Measurements from ENCODE around the gene PDHB.
"Not testable (repeated sequence)": the region's sequence is repeated elsewhere in the genome, so short reads cannot be mapped to it uniquely, and the experiment has no call there.

The PDHB gene

DNA sequence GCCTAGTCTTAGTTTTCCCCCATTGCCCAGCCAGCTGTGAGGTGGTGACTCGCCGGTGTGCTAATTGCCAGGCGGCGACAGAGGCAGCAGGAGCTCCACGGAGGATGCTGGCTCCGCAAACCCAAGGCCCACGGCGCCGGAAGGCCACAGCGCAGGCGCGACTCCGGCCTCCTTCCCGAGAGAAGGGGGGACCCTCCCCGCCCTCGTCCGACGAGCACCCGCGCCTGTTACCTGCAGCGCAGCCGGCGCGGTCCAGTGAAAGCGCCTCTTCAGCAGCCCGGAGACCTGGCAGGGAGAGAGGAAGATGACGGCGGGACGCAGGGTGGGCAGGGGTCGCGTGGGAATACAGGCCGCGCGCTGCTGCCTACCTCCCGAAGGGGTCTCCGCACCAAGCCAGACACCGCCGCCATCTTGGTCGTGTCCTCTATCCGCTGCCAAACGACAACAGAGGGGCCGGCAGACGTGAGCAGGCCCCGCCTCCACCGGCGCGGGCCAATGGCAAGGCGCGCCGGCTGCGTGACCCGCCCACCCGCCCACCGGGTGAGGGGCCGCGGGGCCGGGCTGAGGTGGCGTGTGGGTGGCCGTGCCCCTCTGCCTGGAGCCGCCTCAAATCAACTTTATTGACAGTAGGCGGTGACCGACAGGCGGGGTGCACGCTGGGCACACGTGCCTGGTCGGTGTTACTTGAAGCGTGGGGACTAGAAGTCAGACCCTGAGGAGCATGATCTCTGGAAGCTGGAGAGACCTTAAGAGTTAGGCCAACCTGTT, at the start of gene PDHB:
PDHB (minus strand) TSS at position 433 of the 768 bp plus-strand sequence; CDS start at position 410, 23 bp downstream.
- DNase-seq (ENCODE audit: low read depth): peak; percentile 87

DNA sequence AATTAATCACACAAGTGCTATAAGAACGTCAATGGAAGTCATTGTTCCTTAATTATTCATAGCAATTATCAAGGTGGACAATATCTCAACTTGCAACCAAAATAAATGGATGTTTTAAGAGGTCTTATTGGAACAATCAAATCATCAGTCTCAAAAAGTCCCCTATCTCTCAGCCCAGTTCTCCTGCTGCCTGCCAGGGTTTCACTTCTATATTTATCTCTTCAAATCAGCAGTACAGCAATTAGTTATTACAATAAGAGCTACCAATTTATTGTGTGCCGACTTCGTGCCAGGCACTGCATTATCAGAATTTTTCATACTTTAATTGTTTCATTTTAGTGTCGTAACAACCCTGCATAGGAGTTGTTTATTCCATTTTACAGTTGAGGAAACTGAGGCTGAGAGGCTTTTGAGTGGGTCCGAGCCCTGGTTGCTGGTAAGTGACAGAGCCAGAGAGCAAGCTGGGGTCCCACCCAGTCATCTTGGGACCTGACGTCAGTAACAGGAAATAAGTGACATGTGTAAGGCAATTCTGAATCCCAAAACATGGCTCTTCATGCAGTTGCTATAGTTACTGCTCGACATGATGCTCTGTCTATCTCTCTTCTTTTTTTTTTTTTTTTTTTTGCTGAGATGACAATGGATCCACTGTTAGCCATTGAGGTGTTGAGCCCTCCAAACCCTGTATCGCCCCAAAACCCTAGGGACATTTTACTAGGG, 49.4 kb upstream of the PDHB start:
- DNase-seq (ENCODE audit: low read depth): no peak

DNA sequence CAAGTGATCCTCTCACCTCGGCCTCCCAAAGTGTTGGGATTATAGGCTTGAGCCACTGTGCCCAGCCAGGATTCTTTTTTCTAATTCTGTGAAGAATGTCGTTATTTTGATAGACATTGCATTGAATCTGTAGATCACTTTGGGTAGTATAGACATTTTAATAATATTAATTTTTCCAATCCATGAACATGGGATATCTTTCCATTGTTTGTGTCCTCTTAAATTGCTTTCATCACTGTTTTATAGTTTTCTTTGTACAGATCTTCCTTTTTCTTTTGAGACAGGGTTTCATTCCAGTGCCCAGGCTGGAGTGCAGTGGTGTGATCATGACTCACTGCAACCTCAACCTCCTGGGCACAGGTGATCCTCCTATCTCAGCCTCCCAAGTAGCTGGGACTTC, 46.7 kb upstream of the PDHB start:
- no peak for DNase-seq (ENCODE audit: low read depth)

DNA sequence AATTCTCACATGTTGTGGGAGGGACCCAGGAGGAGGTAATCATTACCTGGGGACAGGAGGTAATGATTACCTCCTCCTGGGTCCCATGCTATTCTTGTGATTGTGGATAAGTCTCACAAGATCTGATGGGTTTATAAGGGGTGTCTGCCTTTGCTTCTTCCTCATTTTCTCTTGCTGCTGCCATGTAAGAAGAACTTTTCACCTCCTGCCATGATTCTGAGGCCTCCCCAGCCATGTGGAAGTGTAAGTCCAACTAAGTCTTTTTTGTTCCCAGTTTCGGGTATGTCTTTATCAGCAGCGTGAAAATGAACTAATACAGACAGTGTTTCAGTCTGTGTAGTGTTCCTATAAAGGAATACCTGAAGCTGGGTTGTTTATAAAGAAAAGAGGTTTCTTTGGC, 45.1 kb upstream of the PDHB start:
- no peak for DNase-seq (ENCODE audit: low read depth)

DNA sequence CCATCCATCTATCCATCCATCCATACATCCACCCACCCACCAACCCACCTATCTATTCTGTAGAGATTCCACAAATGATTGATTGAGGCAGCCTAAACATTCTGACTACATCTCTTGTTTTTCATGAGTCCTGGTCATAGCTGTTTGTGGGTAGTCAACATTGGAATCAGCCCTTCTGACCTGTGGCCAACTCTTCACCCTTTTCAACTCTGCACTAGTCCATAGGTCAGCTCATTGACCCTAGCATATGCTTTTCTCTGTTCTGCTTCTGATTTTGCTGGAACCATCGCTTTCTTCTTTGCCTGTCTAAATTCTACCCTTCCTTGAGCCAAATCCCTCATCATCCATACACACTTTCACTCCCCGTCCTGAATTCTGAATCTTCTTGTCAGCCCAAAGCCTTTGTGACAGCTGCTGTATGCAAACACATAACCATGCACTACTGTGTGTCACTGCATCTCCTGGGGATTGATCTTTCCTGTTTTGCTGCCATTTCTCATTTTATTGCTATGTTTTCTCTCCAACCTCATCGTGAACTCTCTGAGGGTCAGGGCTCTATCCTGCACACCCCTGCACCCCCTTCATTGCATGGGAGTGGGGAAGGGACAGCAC, 41.4 kb upstream of the PDHB start:
- no peak for DNase-seq (ENCODE audit: low read depth)

DNA sequence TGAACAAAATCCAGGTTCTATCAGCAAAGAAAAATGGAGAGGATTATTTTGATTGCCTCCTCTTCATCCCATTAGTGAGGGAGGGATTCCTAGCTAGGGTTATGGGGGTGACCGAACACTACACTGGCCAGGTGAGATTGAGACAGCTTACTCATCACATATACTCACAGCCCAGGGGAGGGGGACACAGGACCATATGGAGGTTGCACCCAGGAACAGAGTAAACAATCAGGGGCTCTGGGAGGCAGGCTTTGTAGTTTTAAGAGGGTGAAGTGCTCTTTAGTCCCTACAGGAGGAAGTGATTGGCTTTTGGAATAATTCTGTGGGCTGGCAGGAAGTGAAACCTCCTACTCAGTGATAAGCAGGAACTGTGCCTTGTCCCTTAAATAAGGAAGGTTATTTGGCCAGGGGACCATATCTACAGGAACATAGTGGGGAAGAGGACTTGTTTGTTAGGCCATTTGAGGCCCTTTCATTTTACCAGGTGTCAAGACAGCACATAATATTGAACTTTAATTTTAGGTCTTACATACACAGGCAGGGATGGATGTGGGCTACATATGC, 40.8 kb upstream of the PDHB start:
- DNase-seq (ENCODE audit: low read depth): no peak

DNA sequence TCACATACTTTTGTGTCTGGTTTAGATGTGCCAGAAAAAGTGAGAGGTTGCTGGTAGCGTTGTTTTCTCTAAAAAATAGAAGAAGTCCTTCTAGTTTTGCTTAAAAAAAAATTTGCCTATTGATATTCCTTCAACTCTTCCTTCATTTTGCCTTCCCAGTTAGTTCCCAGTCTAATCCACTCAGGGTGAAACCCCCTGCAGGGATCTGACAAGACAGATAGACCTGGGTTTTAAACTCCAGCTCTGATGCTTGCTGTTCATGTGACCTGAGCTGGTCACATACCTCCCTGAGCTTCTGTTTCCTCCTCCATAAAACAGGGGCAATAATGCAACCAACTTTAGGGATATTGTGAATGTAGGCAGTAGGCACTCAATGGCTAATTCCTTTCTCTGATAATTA, 39.6 kb upstream of the PDHB start:
- DNase-seq (ENCODE audit: low read depth): no peak

DNA sequence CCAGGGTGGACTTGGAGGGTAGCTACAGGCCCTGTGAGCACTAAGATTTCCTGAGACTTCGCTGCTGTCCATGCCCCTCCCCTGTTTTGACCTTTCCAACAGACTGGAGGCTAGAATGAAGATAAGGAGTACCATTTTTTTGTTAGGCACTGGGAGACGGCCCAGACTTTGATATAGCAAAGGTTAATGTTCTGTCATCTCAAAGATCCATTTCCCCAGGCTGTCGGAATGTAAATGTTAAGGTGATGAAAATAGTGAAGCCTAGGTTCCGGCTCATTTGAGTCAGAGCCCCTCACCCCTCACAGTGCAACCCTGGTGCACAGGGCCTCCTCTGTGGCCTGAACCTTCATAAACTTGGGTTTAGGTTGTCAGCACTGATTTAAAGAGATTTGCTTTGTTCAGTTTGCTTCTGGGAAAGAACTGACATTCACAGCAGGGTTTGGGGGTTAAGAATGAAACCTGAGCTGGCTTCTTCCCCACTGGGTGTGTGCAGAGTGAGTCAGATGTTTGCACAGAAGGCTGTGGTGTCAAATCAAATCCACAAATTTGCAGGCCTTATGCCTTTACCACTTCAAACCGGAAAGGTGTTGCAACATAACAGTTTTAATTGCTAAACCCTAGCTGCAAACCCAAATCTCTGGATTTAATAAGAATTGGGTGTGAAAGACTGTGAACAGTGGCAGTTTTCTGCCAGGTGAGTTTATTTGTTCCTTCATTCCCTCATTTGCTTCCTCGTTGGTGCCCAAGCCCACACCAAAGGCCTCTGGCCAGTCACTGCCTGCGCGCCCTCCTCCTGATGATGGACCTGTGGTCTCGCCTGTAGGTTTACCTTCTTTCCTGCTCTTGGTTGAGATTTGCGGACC, 37.6 kb upstream of the PDHB start:
- DNase-seq (ENCODE audit: low read depth): peak; percentile 98

DNA sequence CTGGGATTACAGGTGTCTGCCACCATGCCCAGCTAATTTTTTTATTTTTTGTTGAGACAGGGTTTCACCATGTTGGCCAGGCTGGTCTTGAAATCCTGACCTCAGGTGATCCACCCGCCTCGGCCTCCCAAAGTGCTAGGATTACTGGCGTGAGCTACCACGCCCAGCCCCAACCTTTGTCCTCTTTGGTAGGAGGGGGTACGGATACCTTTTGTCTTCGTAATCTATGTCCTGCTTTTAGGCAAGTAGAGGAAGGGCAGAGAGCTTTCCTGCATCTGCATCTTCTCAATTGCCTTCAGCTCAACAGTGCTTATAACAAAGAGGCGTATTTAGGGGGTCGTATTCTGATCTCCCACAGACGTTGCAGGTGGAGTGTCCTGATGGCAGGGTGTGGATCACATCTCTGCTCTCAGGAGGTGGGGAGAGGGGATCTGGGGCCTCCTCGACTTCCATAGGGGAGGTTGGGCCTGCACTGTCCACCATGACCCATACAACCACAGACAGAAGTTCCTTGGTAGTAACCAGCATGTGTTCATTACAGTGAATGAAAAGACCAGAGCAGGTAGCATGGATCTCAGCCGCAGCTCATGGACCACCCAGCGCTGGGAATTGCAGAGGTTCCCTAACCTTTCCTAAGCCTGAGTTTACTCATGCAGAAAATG, 36.9 kb upstream of the PDHB start:
- no peak for DNase-seq (ENCODE audit: low read depth)

DNA sequence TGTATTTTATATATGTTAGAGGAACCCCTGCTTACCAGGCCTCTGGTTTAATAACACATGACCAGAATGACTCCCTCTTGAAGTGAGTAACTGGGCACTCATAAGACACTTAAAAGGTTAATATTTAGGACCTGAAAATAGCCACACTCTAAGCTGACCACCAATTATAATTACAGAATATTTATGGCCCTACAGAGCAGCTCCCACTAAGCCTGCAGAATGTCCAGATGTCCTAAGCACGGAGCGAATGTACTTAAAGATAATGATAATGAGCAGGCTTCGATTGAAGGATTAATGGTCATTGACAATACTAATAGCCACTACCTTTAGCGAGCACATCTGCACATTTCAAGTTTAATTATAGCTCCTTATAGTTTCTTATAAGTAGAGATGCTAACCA, 35.5 kb upstream of the PDHB start:
- no peak for DNase-seq (ENCODE audit: low read depth)

DNA sequence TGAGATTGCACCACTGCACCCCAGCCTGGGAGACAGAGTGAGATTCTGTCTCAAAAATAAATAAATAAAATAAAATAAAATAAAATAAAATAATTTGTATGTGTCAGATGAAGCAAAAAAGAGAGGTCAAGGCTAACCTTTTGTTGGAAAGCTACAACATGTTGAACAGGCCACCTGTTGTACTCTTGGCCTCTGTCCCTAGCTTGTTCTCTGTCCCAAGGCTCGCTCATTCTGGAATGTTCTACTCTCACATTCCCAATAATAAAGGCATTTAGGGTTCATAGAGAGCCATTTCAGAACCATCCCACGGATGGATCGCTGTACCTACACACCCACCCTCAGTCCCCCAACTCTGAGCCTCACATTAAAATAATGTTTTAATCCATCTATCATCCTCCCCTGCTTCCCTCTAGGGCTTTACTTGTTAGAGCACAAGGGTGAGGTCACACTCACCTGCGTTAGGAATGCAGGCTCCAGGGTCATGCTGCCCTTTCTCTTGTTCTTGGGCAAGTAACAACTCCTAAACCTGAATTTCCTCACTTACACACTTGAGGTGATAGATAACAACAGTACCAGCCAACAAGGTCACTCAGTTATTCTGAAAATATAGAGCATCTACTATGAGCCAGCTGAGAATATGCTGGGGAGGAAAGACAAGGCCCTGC, 33.4 kb upstream of the PDHB start:
- DNase-seq (ENCODE audit: low read depth): no peak

DNA sequence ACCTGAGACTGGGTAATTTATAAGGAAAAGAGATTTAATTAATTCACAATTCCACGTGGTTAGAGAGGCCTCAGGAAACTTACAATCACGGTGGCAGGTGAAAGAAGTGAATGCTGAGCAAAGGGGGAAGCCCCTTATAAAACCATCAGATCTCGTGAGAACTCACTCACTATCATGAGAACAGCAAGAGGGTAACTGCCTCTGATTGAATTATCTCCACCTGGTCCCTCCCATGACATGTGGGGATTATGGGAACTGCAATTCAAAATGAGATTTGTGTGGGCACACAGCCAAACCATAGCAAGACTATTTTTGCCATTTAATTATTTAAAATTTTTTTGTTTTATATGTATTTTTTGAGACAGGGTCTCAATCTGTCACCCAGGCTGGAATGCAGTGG, 31.2 kb upstream of the PDHB start:
- no peak for DNase-seq (ENCODE audit: low read depth)

DNA sequence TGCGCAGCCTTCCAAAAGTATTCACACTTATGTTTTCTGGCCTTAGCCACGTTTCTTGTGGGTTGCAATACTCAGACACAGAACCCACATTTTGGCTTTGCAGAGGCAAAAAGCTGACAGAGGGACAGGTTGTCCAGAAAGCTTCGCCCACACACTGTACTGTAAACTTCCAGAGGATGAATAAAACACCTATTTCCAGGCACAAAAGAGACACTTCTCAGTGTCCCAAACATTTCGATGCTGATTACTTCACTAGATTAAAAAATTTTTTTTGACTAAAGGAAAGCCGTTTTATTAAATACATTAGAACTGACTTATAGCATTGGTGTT, 30.3 kb upstream of the PDHB start:
- no peak for DNase-seq (ENCODE audit: low read depth)

DNA sequence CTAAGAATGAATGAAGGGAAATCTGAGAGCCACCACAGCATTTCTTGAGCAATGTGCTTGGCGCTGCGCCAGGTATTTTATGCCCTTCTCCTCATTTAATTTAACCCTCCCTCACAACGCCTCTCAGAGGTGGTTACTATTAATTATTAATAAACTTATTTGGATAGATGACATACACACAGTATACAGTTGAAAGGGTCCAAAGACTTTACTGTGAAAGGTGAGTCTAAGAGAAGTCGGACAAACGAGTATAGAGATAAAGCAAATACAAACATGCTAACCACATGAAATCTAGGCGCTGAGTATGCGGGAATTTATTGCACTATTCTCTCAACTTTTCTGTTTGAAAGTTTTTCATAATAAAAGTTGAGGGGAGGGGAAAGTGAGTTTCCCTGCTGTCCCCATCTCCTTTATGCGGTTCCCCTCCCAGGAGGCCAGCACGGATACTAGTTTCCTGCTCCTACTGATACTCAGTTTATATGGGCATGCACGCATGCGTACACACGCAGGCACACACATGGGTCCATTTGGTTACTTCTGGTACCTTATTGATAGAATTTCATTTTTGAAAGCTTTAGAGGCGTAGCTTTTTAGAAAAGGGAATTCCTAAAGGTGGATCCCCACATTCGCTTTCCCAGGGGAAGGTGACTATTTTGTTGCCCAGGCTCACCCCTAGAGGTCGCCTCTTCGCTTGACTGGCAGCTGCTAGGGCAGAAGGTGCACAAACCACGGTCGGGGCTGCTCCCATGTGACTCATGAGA, 29.7 kb upstream of the PDHB start:
- peak; percentile 89 for DNase-seq (ENCODE audit: low read depth)

DNA sequence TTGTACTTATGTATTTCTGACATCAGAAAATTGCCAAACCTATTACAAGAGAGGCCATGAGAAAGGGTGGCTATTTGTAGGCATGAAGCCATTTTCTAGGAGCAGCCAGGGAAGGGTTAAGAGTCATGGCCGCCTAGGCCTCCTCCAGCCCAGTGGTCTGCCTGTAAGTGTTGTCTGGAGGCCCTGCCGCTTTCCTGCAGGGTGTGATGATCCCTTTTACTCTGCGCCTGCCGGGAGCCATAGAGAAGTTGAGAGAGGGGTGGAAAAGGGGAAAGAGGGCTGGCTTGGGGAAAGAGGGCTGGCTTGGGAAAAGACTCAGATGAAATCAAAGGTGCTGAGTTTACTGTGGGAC, 29.2 kb upstream of the PDHB start:
- DNase-seq (ENCODE audit: low read depth): no peak

DNA sequence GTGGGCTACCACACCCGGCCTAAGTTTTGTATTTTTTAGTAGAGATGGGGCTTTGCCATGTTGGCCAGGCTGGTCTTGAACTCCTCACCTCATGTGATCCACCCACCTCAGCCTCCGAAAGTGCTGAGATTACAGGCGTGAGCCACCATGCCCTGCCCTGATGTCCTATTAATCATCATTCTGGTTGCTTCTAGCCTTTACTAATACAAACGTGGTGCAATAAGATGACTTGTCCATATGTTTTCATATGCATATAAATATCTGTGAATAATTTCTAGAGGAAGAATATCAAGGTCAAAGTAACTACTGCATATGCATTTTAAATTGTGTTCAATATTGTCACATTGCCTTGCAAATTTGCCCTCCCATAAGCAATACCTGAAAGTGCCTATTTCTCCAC, 25.5 kb upstream of the PDHB start:
- no peak for DNase-seq (ENCODE audit: low read depth)

DNA sequence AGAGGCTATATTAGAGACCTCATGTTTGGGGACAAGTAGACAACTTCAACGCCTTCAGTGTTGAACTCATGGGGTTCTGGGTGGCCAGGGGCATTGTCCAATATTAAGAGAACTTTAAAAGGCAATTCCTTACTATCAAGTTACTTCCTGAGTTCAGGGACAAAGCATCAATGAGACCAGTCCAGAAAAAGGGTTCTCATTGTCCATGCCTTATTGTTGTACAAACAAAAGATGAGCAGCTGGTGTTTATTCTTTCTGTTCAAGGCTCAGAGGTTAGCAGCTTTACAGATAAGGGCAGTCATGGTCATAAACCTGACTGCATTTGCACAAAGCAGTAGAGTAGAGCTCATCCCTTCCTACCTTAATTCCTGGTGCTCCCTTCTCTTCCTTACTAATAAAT, 18.5 kb upstream of the PDHB start:
- DNase-seq (ENCODE audit: low read depth): no peak

DNA sequence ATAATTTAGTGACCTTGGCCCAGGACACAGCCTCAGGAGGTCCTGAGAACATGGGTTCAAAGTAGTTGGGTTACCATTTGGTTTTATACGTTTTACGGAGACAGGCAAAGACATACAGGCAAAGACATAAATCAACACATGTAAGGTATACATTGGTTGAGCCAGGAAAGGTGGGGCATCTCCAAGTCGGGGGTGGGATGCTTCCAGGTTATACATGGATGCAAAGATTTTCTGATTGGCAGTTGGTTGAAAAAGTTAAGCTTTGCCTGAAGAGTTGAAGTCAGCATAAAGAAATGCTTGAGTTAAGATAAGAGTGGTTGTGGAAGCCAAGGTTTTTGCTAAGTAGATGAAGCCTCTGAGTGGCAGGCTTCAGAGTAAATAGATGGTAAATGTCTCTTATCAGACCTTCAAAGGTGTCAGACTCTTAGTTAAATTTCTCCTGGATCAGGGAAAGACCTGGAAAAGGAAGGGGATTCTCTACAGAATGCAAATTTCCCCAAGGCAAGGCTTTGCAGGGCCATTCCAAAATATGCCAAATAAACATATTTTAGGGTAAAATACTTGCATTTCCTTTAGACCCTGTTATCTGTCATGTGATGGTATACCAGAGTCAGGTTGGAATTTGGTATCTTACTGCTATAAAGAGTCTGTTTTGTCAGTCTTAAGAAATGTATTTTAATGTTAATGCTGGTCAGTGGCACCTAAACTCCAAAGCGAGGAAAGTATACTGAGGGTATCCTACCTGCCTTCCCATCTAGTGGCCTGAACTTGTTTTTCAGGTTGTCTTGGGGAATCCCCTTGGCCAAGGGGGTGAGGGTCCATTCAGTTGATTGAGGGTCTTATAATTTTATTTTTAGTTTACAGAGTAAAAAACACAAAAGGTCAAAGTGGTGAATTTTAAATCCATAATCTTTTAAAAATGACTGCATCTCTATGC, 8.2 kb upstream of the PDHB start:
- DNase-seq (ENCODE audit: low read depth): no peak

DNA sequence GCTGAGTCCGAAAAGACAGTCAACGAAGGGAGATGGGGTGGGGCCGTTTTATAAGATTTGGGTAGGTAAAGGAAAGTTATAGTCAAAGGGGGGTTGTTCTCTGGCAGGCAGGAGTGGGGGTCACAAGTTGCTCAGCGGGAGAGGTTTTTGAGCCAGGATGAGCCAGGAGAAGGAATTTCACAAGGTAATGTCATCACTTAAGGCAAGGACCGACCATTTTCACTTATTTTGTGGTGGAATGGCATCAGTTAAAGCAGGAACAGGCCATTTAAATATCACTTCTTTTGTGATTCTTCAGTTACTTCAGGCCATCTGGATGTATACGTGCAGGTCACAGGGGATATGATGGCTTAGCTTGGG, 7.3 kb upstream of the PDHB start:
- DNase-seq (ENCODE audit: low read depth): not testable (repeated sequence)

Measured in iris pigment epithelial cell (primary cell).